HCEC 1CT (cell line): ENCODE data around the gene CIB4.
"Not testable (repeated sequence)": the region's sequence is repeated elsewhere in the genome, so short reads cannot be mapped to it uniquely, and the experiment has no call there.

Experiments used
- DNase-seq: peaks from one replicate; pipeline ENCODE4 v3.0.0-alpha.2; 2017

The CIB4 gene

GRCh38 chr2:26665296-26665695 is 24.1 kb upstream of the CIB4 start:
- DNase-seq: not testable (repeated sequence)

GRCh38 chr2:26660363-26660962 is 19.3 kb upstream of the CIB4 start:
- no peak for DNase-seq

GRCh38 chr2:26658691-26659346 is 17.7 kb upstream of the CIB4 start:
- no peak for DNase-seq

- no peak for DNase-seq
Observed at GRCh38 chr2:26657265-26657664, 16.1 kb upstream of the CIB4 start.

- no peak for DNase-seq
Observed at GRCh38 chr2:26655611-26656195, 14.5 kb upstream of the CIB4 start.

GRCh38 chr2:26655120-26655519 is 14.0 kb upstream of the CIB4 start:
- DNase-seq: not testable (repeated sequence)

- DNase-seq: no peak
Observed at GRCh38 chr2:26654061-26654340, 12.8 kb upstream of the CIB4 start.

- no peak for DNase-seq
Observed at GRCh38 chr2:26653207-26654060, 12.3 kb upstream of the CIB4 start.

GRCh38 chr2:26652361-26653041 is 11.3 kb upstream of the CIB4 start:
- DNase-seq: peak; percentile 41

GRCh38 chr2:26651799-26652198 is 10.6 kb upstream of the CIB4 start:
- DNase-seq: no peak

- no peak for DNase-seq
Observed at GRCh38 chr2:26651470-26651771, 10.3 kb upstream of the CIB4 start.

GRCh38 chr2:26650713-26651469 is 9.7 kb upstream of the CIB4 start:
- no peak for DNase-seq

GRCh38 chr2:26649992-26650712 is 9.0 kb upstream of the CIB4 start:
- DNase-seq: no peak

GRCh38 chr2:26649322-26649721 is 8.2 kb upstream of the CIB4 start:
- DNase-seq: no peak

GRCh38 chr2:26648516-26648915 is 7.3 kb upstream of the CIB4 start:
- DNase-seq: no peak

GRCh38 chr2:26647981-26648380 is 6.8 kb upstream of the CIB4 start:
- no peak for DNase-seq

GRCh38 chr2:26646986-26647672 is 6.0 kb upstream of the CIB4 start:
- DNase-seq: no peak

- no peak for DNase-seq
Observed at GRCh38 chr2:26645762-26646161, 4.6 kb upstream of the CIB4 start.

- DNase-seq: no peak
Observed at GRCh38 chr2:26644188-26644835, 3.1 kb upstream of the CIB4 start.

- DNase-seq: no peak
Observed at GRCh38 chr2:26642429-26642828, 1.3 kb upstream of the CIB4 start.

GRCh38 chr2:26640331-26640745 is 828 bp downstream of the CIB4 start:
- DNase-seq: peak; percentile 72
